LNCaP clone FGC (cell line): ENCODE results near the gene CENPP.

Source experiments
- DNase-seq: peaks from one replicate; pipeline ENCODE4 v3.0.0-alpha.2; 2011; ENCODE audit warnings: low read depth
- H3K4me3 ChIP-seq: 2 replicates; pipeline ENCODE4 v1.5.1; 2011; ENCODE audit warnings: mild to moderate bottlenecking, low read depth, low read length, control low read depth
- CTCF ChIP-seq: IDR thresholded peaks from 2 replicates; pipeline ENCODE4 v1.5.1; 2012; ENCODE audit warnings: mild to moderate bottlenecking; ENCODE audit not compliant: control insufficient read depth, insufficient read depth; ENCODE audit errors: extremely low read depth

CENPP gene

GRCh38 chr9:92659601-92660000 is 333.8 kb downstream of the CENPP start:
- no peak for TF ChIP-seq CTCF
- no peak for DNase-seq
- no peak overlapping the region for H3K4me3 ChIP-seq

- no peak for DNase-seq
- H3K4me3 ChIP-seq: no peak overlapping the region
- TF ChIP-seq CTCF: no peak
Observed at GRCh38 chr9:92660266-92660665, 334.5 kb downstream of the CENPP start.

- no peak overlapping the region for H3K4me3 ChIP-seq
- no peak for TF ChIP-seq CTCF
- no peak for DNase-seq
Observed at GRCh38 chr9:92661127-92661526, 335.4 kb downstream of the CENPP start.

GRCh38 chr9:92661743-92662142 is 336.0 kb downstream of the CENPP start:
- no peak overlapping the region for H3K4me3 ChIP-seq
- no peak for DNase-seq
- no peak for TF ChIP-seq CTCF

GRCh38 chr9:92663126-92663525 is 337.4 kb downstream of the CENPP start:
- DNase-seq: no peak
- TF ChIP-seq CTCF: no peak
- no peak overlapping the region for H3K4me3 ChIP-seq

- DNase-seq: no peak
- no peak for TF ChIP-seq CTCF
- no peak overlapping the region for H3K4me3 ChIP-seq
Observed at GRCh38 chr9:92663951-92664350, 338.2 kb downstream of the CENPP start.

- no peak for DNase-seq
Observed at GRCh38 chr9:92664394-92665152, 338.8 kb downstream of the CENPP start.

More at GRCh38 chr9:92664394-92665152, 338.8 kb downstream of the CENPP start:
- H3K4me3 ChIP-seq: no peak overlapping the region
- TF ChIP-seq CTCF: no peak
